Fibroblast of lung (primary cell): Measurements from ENCODE around the gene LATS2.

Experiments used
- EZH2 ChIP-seq: IDR thresholded peaks from 2 replicates; pipeline ENCODE4 v1.5.1; 2012; ENCODE audit warnings: low read length, control low read depth, mild to moderate bottlenecking; ENCODE audit errors: missing control alignments
- TF ChIP-seq, protein P1 (sequence below), 2 donors: IDR thresholded peaks in 1 of 2; conservative IDR thresholded peaks in 1 of 2; 1 replicate in 1 of 2; 2 replicates in 1 of 2; pipeline ENCODE4 v1.5.1; 2011 to 2012; ENCODE audit warnings: low read length in 2 of 2, control low read depth in 1 of 2, inconsistent platforms in 1 of 2, low read depth in 1 of 2, mild to moderate bottlenecking in 1 of 2

DNA sequence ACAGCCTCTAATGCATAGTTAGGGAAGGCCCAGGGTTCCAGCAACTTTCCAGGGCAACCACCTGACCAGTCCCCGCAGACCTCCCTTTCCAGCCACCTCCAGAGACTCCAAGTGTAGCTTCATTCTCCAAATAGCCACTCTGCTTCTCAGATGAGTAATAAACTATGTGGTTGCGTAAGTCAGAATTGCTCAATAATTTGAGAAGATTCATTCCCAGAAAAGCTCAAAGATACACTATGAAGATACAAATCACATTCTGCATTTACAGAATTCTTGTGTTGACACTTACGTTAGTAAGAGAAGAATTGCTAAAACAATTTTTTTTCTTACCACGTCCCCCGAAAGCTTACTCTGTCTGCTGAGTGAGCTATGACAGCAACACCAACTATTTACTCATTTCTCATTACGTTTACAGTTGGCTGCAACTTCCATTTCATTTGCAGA, 8.2 kb upstream of the LATS2 start:
- TF ChIP-seq, protein P1, sequence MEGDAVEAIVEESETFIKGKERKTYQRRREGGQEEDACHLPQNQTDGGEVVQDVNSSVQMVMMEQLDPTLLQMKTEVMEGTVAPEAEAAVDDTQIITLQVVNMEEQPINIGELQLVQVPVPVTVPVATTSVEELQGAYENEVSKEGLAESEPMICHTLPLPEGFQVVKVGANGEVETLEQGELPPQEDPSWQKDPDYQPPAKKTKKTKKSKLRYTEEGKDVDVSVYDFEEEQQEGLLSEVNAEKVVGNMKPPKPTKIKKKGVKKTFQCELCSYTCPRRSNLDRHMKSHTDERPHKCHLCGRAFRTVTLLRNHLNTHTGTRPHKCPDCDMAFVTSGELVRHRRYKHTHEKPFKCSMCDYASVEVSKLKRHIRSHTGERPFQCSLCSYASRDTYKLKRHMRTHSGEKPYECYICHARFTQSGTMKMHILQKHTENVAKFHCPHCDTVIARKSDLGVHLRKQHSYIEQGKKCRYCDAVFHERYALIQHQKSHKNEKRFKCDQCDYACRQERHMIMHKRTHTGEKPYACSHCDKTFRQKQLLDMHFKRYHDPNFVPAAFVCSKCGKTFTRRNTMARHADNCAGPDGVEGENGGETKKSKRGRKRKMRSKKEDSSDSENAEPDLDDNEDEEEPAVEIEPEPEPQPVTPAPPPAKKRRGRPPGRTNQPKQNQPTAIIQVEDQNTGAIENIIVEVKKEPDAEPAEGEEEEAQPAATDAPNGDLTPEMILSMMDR (conservative IDR thresholded peaks at IDR 0.05 in 1 of 2, IDR thresholded peaks at IDR 0.05 in 1 of 2; ENCODE audit: low read depth in 1 of 2, low read length in 2 of 2) = no peak
- no peak for TF ChIP-seq EZH2
